ENCODE data around the gene SMIM35.

SMIM35 gene

GRCh38 chr11:118003456-118003855 is 83.3 kb downstream of the SMIM35 start:
- Histone ChIP-seq H3K79me2 (ENCODE audit: insufficient read depth, low read length) (no peaks in the 10 kb centered on the region), H3F3A (ENCODE audit: insufficient read depth) (peaks cover 32% of the 10 kb centered on the region), H3K27ac (ENCODE audit: low read depth, low read length) (peak overlapping the region; percentile 12; the same call in 1 of the 2 replicates), H3K36me3 (ENCODE audit: low read length) (no peaks in the 10 kb centered on the region), H2AFZ (ENCODE audit: low read depth, low read length, severe bottlenecking) (no peak overlapping the region), H3K9me3 (ENCODE audit: insufficient read depth, low read length) (no peaks in the 10 kb centered on the region), H3K9ac (ENCODE audit: low read length) (no peak overlapping the region), H4K20me1 (ENCODE audit: low read depth, low read length) (no peaks in the 10 kb centered on the region), H3K27me3 (ENCODE audit: low read length) (no peaks in the 10 kb centered on the region), H3K4me3 (ENCODE audit: insufficient read depth, low read length, poor library complexity, severe bottlenecking) (no peak overlapping the region), H3K9me2 (replicated peaks; ENCODE audit: insufficient read depth, low read length) (no peaks in the 10 kb centered on the region), H3K4me2 (ENCODE audit: low read depth, low read length, poor library complexity, severe bottlenecking) (no peak overlapping the region)
- TF ChIP-seq EZH2phosphoT487 (conservative IDR thresholded peaks at IDR 0.05; ENCODE audit: low read length) (no peak), CTCF (IDR thresholded peaks at IDR 0.05; ENCODE audit: insufficient read depth, low read length, poor library complexity, severe bottlenecking) (no peak)

- no peaks in the 10 kb centered on the region for H3K27me3 ChIP-seq (ENCODE audit: low read length)
- H3K4me2 ChIP-seq (ENCODE audit: low read depth, low read length, poor library complexity, severe bottlenecking) = no peak overlapping the region
- H3K79me2 ChIP-seq (ENCODE audit: insufficient read depth, low read length) = no peaks in the 10 kb centered on the region
- no peaks in the 10 kb centered on the region for H3K36me3 ChIP-seq (ENCODE audit: low read length)
- H3K9me3 ChIP-seq (ENCODE audit: insufficient read depth, low read length) = no peaks in the 10 kb centered on the region
- peaks cover 25% of the 10 kb centered on the region; the same call in 1 of the 2 replicates for H3F3A ChIP-seq (ENCODE audit: insufficient read depth)
- H3K9ac ChIP-seq (ENCODE audit: low read length) = no peak overlapping the region
- TF ChIP-seq EZH2phosphoT487 (conservative IDR thresholded peaks at IDR 0.05; ENCODE audit: low read length) (no peak), CTCF (IDR thresholded peaks at IDR 0.05; ENCODE audit: insufficient read depth, low read length, poor library complexity, severe bottlenecking) (no peak)
- H2AFZ ChIP-seq (ENCODE audit: low read depth, low read length, severe bottlenecking) = no peak overlapping the region
- H3K9me2 ChIP-seq (replicated peaks; ENCODE audit: insufficient read depth, low read length) = no peaks in the 10 kb centered on the region
- peak overlapping the region; percentile 12; the same call in 1 of the 2 replicates for H3K27ac ChIP-seq (ENCODE audit: low read depth, low read length)
- H4K20me1 ChIP-seq (ENCODE audit: low read depth, low read length) = no peaks in the 10 kb centered on the region
- H3K4me3 ChIP-seq (ENCODE audit: insufficient read depth, low read length, poor library complexity, severe bottlenecking) = no peak overlapping the region
Observed at GRCh38 chr11:118002541-118003423, 84.0 kb downstream of the SMIM35 start.

GRCh38 chr11:118002010-118002540 is 84.7 kb downstream of the SMIM35 start:
- TF ChIP-seq CTCF (IDR thresholded peaks at IDR 0.05; ENCODE audit: insufficient read depth, low read length, poor library complexity, severe bottlenecking) (no peak), EZH2phosphoT487 (conservative IDR thresholded peaks at IDR 0.05; ENCODE audit: low read length) (no peak)
- no peak overlapping the region for H3K4me2 ChIP-seq (ENCODE audit: low read depth, low read length, poor library complexity, severe bottlenecking)
- H3K9me2 ChIP-seq (replicated peaks; ENCODE audit: insufficient read depth, low read length) = no peaks in the 10 kb centered on the region
- H3K36me3 ChIP-seq (ENCODE audit: low read length) = peaks cover 4% of the 10 kb centered on the region; the same call in 1 of the 2 replicates
- no peaks in the 10 kb centered on the region for H3K9me3 ChIP-seq (ENCODE audit: insufficient read depth, low read length)
- H3K27me3 ChIP-seq (ENCODE audit: low read length) = no peaks in the 10 kb centered on the region
- no peak overlapping the region for H2AFZ ChIP-seq (ENCODE audit: low read depth, low read length, severe bottlenecking)
- H3F3A ChIP-seq (ENCODE audit: insufficient read depth) = peaks cover 23% of the 10 kb centered on the region; the same call in 1 of the 2 replicates
- H3K79me2 ChIP-seq (ENCODE audit: insufficient read depth, low read length) = no peaks in the 10 kb centered on the region
- H4K20me1 ChIP-seq (ENCODE audit: low read depth, low read length) = no peaks in the 10 kb centered on the region
- H3K9ac ChIP-seq (ENCODE audit: low read length) = no peak overlapping the region
- H3K4me3 ChIP-seq (ENCODE audit: insufficient read depth, low read length, poor library complexity, severe bottlenecking) = no peak overlapping the region
- no peak overlapping the region for H3K27ac ChIP-seq (ENCODE audit: low read depth, low read length)

All from SU-DHL-6 (cell line).